Stimulated activated naive CD8-positive, alpha-beta T cell treated with anti-CD3 and anti-CD28 coated beads, Interleukin-15, amount 100 ng/mL, for 72 hours (primary cell): ENCODE measurements around the gene EPB41L4A.
A peak's percentile ranks its signal among the peaks of the same experiment; 100 is the strongest.

Experiments
- ATAC-seq: fragments of 150-1000 bp; cut with Tn5 transposase; 2 replicates; pipeline ENCODE4 v1.10.0; 2021; ENCODE audit warnings: mild to moderate bottlenecking, moderate library complexity
- DNase-seq, 2 donors: peaks; one replicate each; pipeline ENCODE4 v3.0.0; 2021 to 2022
- H3K27ac Mint-ChIP-seq, 2 donors: one replicate each; pipeline ENCODE4 v1.8.0; 2022; ENCODE audit warnings: mild to moderate bottlenecking in 2 of 2, mixed read lengths in 2 of 2, moderate library complexity in 2 of 2
- H3K27me3 Mint-ChIP-seq: one replicate; pipeline ENCODE4 v1.8.0; 2022; ENCODE audit warnings: mixed read lengths
- H3K4me1 Mint-ChIP-seq: one replicate; pipeline ENCODE4 v1.8.0; 2022; ENCODE audit warnings: mild to moderate bottlenecking, mixed read lengths
- H3K4me3 Mint-ChIP-seq, 2 donors: one replicate each; pipeline ENCODE4 v1.8.0; 2022; ENCODE audit warnings: mild to moderate bottlenecking in 2 of 2, mixed read lengths in 2 of 2, moderate library complexity in 1 of 2
- H3K9me3 Mint-ChIP-seq, 2 donors: one replicate each; pipeline ENCODE4 v1.8.0; 2022; ENCODE audit warnings: mixed read lengths in 2 of 2

Gene EPB41L4A

GRCh38 chr5:112275671-112276070 is 143.4 kb downstream of the EPB41L4A start:
- Mint-ChIP-seq H3K27ac (no peak overlapping the region), H3K4me3 (no peak overlapping the region), H3K9me3 (no peaks in the 10 kb centered on the region), H3K4me1 (peaks cover 3% of the 10 kb centered on the region), H3K27me3 (peaks cover 1% of the 10 kb centered on the region)
- DNase-seq (no peak), ATAC-seq (no peak)

GRCh38 chr5:112270299-112271293 is 148.5 kb downstream of the EPB41L4A start:
- Mint-ChIP-seq H3K27ac (no peak overlapping the region), H3K27me3 (peaks cover 11% of the 10 kb centered on the region), H3K9me3 (no peaks in the 10 kb centered on the region), H3K4me1 (peaks cover 14% of the 10 kb centered on the region), H3K4me3 (no peak overlapping the region)
- ATAC-seq: no peak
- DNase-seq: no peak

GRCh38 chr5:112267231-112267630 is 151.8 kb downstream of the EPB41L4A start:
- ATAC-seq: no peak
- no peaks in the 10 kb centered on the region for H3K9me3 Mint-ChIP-seq
- H3K27me3 Mint-ChIP-seq: peaks cover 16% of the 10 kb centered on the region
- H3K27ac Mint-ChIP-seq: no peak overlapping the region
- DNase-seq: no peak
- H3K4me1 Mint-ChIP-seq: peaks cover 14% of the 10 kb centered on the region
- H3K4me3 Mint-ChIP-seq: no peak overlapping the region

- no peak overlapping the region for H3K27ac Mint-ChIP-seq
- ATAC-seq: no peak
- DNase-seq: no peak
- H3K4me3 Mint-ChIP-seq: no peak overlapping the region
- H3K4me1 Mint-ChIP-seq: peaks cover under 1% of the 10 kb centered on the region
- H3K9me3 Mint-ChIP-seq: no peaks in the 10 kb centered on the region
- H3K27me3 Mint-ChIP-seq: peaks cover 15% of the 10 kb centered on the region
Measured at GRCh38 chr5:112264666-112265065, 154.4 kb downstream of the EPB41L4A start.

GRCh38 chr5:112264151-112264550 is 154.9 kb downstream of the EPB41L4A start:
- Mint-ChIP-seq H3K27me3 (peaks cover 19% of the 10 kb centered on the region), H3K27ac (no peak overlapping the region), H3K9me3 (no peaks in the 10 kb centered on the region), H3K4me3 (no peak overlapping the region), H3K4me1 (no peaks in the 10 kb centered on the region)
- no peak for DNase-seq
- no peak for ATAC-seq

- no peak for DNase-seq
- Mint-ChIP-seq H3K27ac (no peak overlapping the region), H3K4me3 (no peak overlapping the region), H3K9me3 (no peaks in the 10 kb centered on the region), H3K27me3 (peaks cover 26% of the 10 kb centered on the region), H3K4me1 (no peaks in the 10 kb centered on the region)
- ATAC-seq: no peak
Measured at GRCh38 chr5:112263469-112263868, 155.6 kb downstream of the EPB41L4A start.

- peaks cover 22% of the 10 kb centered on the region for H3K27me3 Mint-ChIP-seq
- H3K4me3 Mint-ChIP-seq: no peak overlapping the region
- no peaks in the 10 kb centered on the region for H3K4me1 Mint-ChIP-seq
- ATAC-seq (no peak), DNase-seq (no peak)
- no peak overlapping the region for H3K27ac Mint-ChIP-seq
- no peaks in the 10 kb centered on the region for H3K9me3 Mint-ChIP-seq
Measured at GRCh38 chr5:112258571-112258970, 160.5 kb downstream of the EPB41L4A start.

GRCh38 chr5:112257976-112258375 is 161.1 kb downstream of the EPB41L4A start:
- no peaks in the 10 kb centered on the region for H3K4me1 Mint-ChIP-seq
- H3K9me3 Mint-ChIP-seq: no peaks in the 10 kb centered on the region
- H3K4me3 Mint-ChIP-seq: no peak overlapping the region
- H3K27me3 Mint-ChIP-seq: peaks cover 22% of the 10 kb centered on the region
- H3K27ac Mint-ChIP-seq: no peak overlapping the region
- ATAC-seq (no peak), DNase-seq (no peak)

GRCh38 chr5:112257005-112257404 is 162.1 kb downstream of the EPB41L4A start:
- DNase-seq: no peak
- H3K4me1 Mint-ChIP-seq: no peaks in the 10 kb centered on the region
- no peak overlapping the region for H3K4me3 Mint-ChIP-seq
- H3K27me3 Mint-ChIP-seq: peaks cover 22% of the 10 kb centered on the region
- ATAC-seq: no peak
- H3K27ac Mint-ChIP-seq: no peak overlapping the region
- no peaks in the 10 kb centered on the region for H3K9me3 Mint-ChIP-seq

- Mint-ChIP-seq H3K27me3 (peaks cover 14% of the 10 kb centered on the region), H3K4me3 (no peak overlapping the region), H3K4me1 (no peaks in the 10 kb centered on the region), H3K27ac (no peak overlapping the region), H3K9me3 (no peaks in the 10 kb centered on the region)
- no peak for DNase-seq
- ATAC-seq: peak; percentile 52
Measured at GRCh38 chr5:112254303-112254702, 164.8 kb downstream of the EPB41L4A start.

GRCh38 chr5:112253478-112254250 is 165.4 kb downstream of the EPB41L4A start:
- H3K9me3 Mint-ChIP-seq: no peaks in the 10 kb centered on the region
- H3K4me3 Mint-ChIP-seq: no peak overlapping the region
- H3K4me1 Mint-ChIP-seq: no peaks in the 10 kb centered on the region
- no peak overlapping the region for H3K27ac Mint-ChIP-seq
- H3K27me3 Mint-ChIP-seq: peaks cover 8% of the 10 kb centered on the region
- DNase-seq (no peak), ATAC-seq (no peak)

- DNase-seq: no peak
- H3K9me3 Mint-ChIP-seq: no peaks in the 10 kb centered on the region
- peaks cover 12% of the 10 kb centered on the region for H3K27me3 Mint-ChIP-seq
- no peak for ATAC-seq
- H3K27ac Mint-ChIP-seq: no peak overlapping the region
- no peak overlapping the region for H3K4me3 Mint-ChIP-seq
- H3K4me1 Mint-ChIP-seq: no peaks in the 10 kb centered on the region
Measured at GRCh38 chr5:112250551-112250950, 168.5 kb downstream of the EPB41L4A start.

- Mint-ChIP-seq H3K27ac (no peak overlapping the region), H3K27me3 (peaks cover 25% of the 10 kb centered on the region)
Measured at GRCh38 chr5:112248623-112249022, 170.5 kb downstream of the EPB41L4A start.

GRCh38 chr5:112247960-112248359 is 171.1 kb downstream of the EPB41L4A start:
- no peaks in the 10 kb centered on the region for H3K4me1 Mint-ChIP-seq

More at GRCh38 chr5:112248623-112249022, 170.5 kb downstream of the EPB41L4A start:
- ATAC-seq (no peak), DNase-seq (no peak)
- Mint-ChIP-seq H3K9me3 (no peaks in the 10 kb centered on the region), H3K4me3 (no peak overlapping the region), H3K4me1 (no peaks in the 10 kb centered on the region)

GRCh38 chr5:112245656-112246055 is 173.4 kb downstream of the EPB41L4A start:
- no peak for ATAC-seq
- no peak for DNase-seq
- Mint-ChIP-seq H3K27me3 (peaks cover 26% of the 10 kb centered on the region), H3K9me3 (no peaks in the 10 kb centered on the region), H3K4me3 (no peak overlapping the region), H3K4me1 (no peaks in the 10 kb centered on the region), H3K27ac (peak overlapping the region in 1 of 2 donors; percentile 2)

More at GRCh38 chr5:112247960-112248359, 171.1 kb downstream of the EPB41L4A start:
- H3K9me3 Mint-ChIP-seq: no peaks in the 10 kb centered on the region
- no peak for ATAC-seq
- H3K4me3 Mint-ChIP-seq: no peak overlapping the region
- H3K27me3 Mint-ChIP-seq: peaks cover 26% of the 10 kb centered on the region
- DNase-seq: no peak
- H3K27ac Mint-ChIP-seq: no peak overlapping the region

- no peak for ATAC-seq
- DNase-seq: no peak
- Mint-ChIP-seq H3K9me3 (no peaks in the 10 kb centered on the region), H3K4me1 (no peaks in the 10 kb centered on the region), H3K4me3 (no peak overlapping the region), H3K27ac (peak overlapping the region in 1 of 2 donors; percentile 42), H3K27me3 (peaks cover 31% of the 10 kb centered on the region)
Measured at GRCh38 chr5:112239996-112240395, 179.1 kb downstream of the EPB41L4A start.
